DOHH2 (cell line): Measurements from ENCODE around the gene RNASEH2A.

Experiments
- H3F3A ChIP-seq: fragments of 200-600 bp; sonication (generic), shearing (Covaris generic); 2 replicates; pipeline ENCODE4 v1.6.0; 2016; ENCODE audit warnings: antibody characterized with exemption, mild to moderate bottlenecking; ENCODE audit not compliant: control insufficient read depth, insufficient read depth
- H3K27ac ChIP-seq: fragments of 200-600 bp; sonication (generic); 2 replicates; pipeline ENCODE4 v1.5.1; 2014; ENCODE audit warnings: low read depth, mild to moderate bottlenecking, low read length, moderate library complexity
- H3K27me3 ChIP-seq: fragments of 200-600 bp; sonication (generic); 2 replicates; pipeline ENCODE4 v1.6.1; 2014; ENCODE audit warnings: mild to moderate bottlenecking, low read length, mixed read lengths; ENCODE audit not compliant: control insufficient read depth
- H3K36me3 ChIP-seq: fragments of 200-600 bp; sonication (generic); 2 replicates; pipeline ENCODE4 v1.6.1; 2014; ENCODE audit warnings: mild to moderate bottlenecking, low read length, moderate library complexity, mixed read lengths; ENCODE audit not compliant: control insufficient read depth
- H3K4me1 ChIP-seq: fragments of 200-600 bp; sonication (generic); 2 replicates; pipeline ENCODE4 v1.6.1; 2014; ENCODE audit warnings: mild to moderate bottlenecking, low read length, mixed read lengths; ENCODE audit not compliant: control insufficient read depth
- H3K4me2 ChIP-seq: fragments of 200-600 bp; sonication (generic); 2 replicates; pipeline ENCODE4 v1.6.0; 2014; ENCODE audit warnings: mild to moderate bottlenecking, low read length, moderate library complexity
- H3K4me3 ChIP-seq: fragments of 200-600 bp; sonication (generic); 2 replicates; pipeline ENCODE4 v1.5.1; 2014; ENCODE audit warnings: mild to moderate bottlenecking, low read length, mixed read lengths
- H3K79me2 ChIP-seq: fragments of 200-600 bp; sonication (generic); 2 replicates; pipeline ENCODE4 v1.6.1; 2014; ENCODE audit warnings: mild to moderate bottlenecking, low read length, mixed read lengths; ENCODE audit not compliant: control insufficient read depth
- H3K9me2 ChIP-seq: fragments of 200-600 bp; sonication (generic); replicated peaks from 2 replicates; pipeline ENCODE4 v1.6.1; 2014; ENCODE audit warnings: mild to moderate bottlenecking, low read length, mixed read lengths; ENCODE audit not compliant: control insufficient read depth
- H3K9me3 ChIP-seq: fragments of 200-600 bp; sonication (generic); 2 replicates; pipeline ENCODE4 v1.6.1; 2014; ENCODE audit warnings: antibody characterized with exemption, low read length, mixed read lengths; ENCODE audit not compliant: control insufficient read depth, insufficient read depth
- H4K20me1 ChIP-seq: fragments of 200-600 bp; sonication (generic); 2 replicates; pipeline ENCODE4 v1.6.0; 2014; ENCODE audit warnings: low read depth, mild to moderate bottlenecking, antibody characterized with exemption, low read length, moderate library complexity; ENCODE audit not compliant: control insufficient read depth, insufficient read depth
- EZH2phosphoT487 ChIP-seq: fragments of 200-600 bp; sonication (generic); IDR thresholded peaks from 2 replicates; pipeline ENCODE4 v1.6.1; 2017; ENCODE audit warnings: borderline replicate concordance, mild to moderate bottlenecking, antibody characterized with exemption, low read length, moderate library complexity, mixed read lengths
- TF ChIP-seq, protein P1 (sequence below): fragments of 200-600 bp; sonication (generic); IDR thresholded peaks from one replicate; pipeline ENCODE4 v1.5.1; 2014; ENCODE audit warnings: antibody characterized with exemption, mild to moderate bottlenecking, low read depth, low read length; ENCODE audit not compliant: poor library complexity, severe bottlenecking

RNASEH2A gene

DNA sequence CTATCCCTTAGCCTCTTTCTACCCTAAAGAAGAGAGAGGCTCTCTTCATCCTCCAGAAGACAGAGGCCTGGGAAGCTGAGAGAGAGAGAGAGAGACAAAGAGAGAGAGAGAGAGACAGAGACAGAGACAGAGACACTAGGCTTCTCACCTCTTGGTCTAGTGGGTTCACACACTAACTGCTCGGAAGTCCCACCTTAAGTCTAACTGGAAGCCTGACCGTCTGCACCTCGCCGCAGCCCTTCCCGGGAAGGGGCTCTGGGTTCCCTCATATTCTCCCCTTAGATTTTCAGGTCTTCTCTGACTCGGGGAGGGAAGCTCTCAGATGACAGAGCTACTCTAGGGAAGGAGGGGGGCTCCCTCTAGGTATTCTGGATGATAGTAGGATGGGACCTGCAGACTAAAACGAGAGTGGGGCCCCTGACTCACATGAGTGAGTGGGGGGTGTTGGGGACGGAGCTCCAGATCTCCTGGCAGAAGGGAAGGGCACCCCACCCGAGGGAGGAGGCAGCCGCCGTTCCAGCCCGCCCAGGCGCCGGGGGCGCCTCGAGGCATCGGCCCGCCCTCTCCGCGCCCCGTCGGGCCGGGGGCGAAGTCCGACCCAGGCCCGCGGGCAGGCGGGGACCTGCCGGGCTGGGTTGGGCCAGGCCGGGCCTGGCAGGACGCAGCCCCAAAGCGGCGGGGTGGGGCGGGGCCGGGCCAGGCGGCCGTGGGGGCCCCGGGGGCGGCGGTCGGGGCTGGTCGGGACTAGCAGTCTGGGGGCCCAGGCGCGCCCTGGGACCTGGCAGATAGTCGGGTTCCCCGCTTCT is 17.1 kb upstream of the RNASEH2A start:
- peak overlapping the region; percentile 79 for H3K4me3 ChIP-seq
- no peaks in the 10 kb centered on the region for H4K20me1 ChIP-seq
- peak overlapping the region; percentile 93 for H3K4me2 ChIP-seq
- H3K79me2 ChIP-seq = peaks cover 29% of the 10 kb centered on the region
- H3K27ac ChIP-seq = peak overlapping the region; percentile 84
- H3K9me2 ChIP-seq = no peaks in the 10 kb centered on the region
- TF ChIP-seq EZH2phosphoT487 = no peak
- TF ChIP-seq, protein P1, sequence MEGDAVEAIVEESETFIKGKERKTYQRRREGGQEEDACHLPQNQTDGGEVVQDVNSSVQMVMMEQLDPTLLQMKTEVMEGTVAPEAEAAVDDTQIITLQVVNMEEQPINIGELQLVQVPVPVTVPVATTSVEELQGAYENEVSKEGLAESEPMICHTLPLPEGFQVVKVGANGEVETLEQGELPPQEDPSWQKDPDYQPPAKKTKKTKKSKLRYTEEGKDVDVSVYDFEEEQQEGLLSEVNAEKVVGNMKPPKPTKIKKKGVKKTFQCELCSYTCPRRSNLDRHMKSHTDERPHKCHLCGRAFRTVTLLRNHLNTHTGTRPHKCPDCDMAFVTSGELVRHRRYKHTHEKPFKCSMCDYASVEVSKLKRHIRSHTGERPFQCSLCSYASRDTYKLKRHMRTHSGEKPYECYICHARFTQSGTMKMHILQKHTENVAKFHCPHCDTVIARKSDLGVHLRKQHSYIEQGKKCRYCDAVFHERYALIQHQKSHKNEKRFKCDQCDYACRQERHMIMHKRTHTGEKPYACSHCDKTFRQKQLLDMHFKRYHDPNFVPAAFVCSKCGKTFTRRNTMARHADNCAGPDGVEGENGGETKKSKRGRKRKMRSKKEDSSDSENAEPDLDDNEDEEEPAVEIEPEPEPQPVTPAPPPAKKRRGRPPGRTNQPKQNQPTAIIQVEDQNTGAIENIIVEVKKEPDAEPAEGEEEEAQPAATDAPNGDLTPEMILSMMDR = no peak
- H3K9me3 ChIP-seq = no peaks in the 10 kb centered on the region
- H3K27me3 ChIP-seq = no peaks in the 10 kb centered on the region
- peaks cover 6% of the 10 kb centered on the region; the same call in 1 of the 2 replicates for H3K36me3 ChIP-seq
- H3F3A ChIP-seq = peaks cover 39% of the 10 kb centered on the region
- peaks cover 67% of the 10 kb centered on the region for H3K4me1 ChIP-seq

DNA sequence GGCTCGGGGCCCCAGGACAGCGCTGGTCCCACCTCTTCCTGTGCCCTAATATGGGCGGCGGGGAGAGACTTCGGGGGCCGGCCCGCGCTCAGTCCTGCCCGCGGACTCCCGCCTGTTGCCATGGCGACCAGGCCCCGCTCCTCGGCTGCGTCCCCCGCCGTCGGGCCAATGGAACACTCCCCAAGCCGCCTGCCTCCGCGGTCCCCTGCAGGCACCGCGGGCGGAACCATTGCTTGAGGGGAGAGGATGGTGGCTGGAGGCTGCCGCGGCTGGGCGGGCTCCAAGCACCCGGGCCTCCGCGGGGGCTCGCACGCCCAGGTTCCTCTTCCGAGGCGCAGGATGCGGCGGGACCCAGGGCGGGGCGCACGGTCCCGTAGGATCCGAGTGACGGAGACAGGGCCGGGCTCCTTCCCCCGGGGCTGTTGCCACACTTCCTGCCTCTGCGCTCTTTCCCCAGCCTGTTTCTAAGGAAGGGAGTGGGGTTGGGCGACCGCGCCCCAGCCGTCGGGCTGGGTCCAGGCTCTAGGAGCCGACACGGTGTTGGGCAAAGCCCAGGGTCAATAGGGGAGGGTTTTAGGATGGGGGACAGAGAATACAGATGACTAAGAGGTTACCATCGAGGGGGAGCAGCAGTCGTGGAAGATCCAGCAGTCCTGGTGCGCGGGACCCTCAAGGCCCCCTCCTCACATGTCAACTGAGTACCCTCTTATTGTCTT is 16.3 kb upstream of the RNASEH2A start:
- H3K9me3 ChIP-seq = no peaks in the 10 kb centered on the region
- no peaks in the 10 kb centered on the region for H3K27me3 ChIP-seq
- peaks cover 34% of the 10 kb centered on the region for H3F3A ChIP-seq
- peaks cover 6% of the 10 kb centered on the region; the same call in 1 of the 2 replicates for H3K36me3 ChIP-seq
- peak overlapping the region; percentile 93 for H3K4me2 ChIP-seq
- H3K27ac ChIP-seq = peak overlapping the region; percentile 84
- peak overlapping the region; percentile 79 for H3K4me3 ChIP-seq
- H4K20me1 ChIP-seq = no peaks in the 10 kb centered on the region
- TF ChIP-seq, protein P1 = no peak
- TF ChIP-seq EZH2phosphoT487 = no peak
- H3K79me2 ChIP-seq = peaks cover 29% of the 10 kb centered on the region
- H3K9me2 ChIP-seq = no peaks in the 10 kb centered on the region
- peaks cover 63% of the 10 kb centered on the region for H3K4me1 ChIP-seq

DNA sequence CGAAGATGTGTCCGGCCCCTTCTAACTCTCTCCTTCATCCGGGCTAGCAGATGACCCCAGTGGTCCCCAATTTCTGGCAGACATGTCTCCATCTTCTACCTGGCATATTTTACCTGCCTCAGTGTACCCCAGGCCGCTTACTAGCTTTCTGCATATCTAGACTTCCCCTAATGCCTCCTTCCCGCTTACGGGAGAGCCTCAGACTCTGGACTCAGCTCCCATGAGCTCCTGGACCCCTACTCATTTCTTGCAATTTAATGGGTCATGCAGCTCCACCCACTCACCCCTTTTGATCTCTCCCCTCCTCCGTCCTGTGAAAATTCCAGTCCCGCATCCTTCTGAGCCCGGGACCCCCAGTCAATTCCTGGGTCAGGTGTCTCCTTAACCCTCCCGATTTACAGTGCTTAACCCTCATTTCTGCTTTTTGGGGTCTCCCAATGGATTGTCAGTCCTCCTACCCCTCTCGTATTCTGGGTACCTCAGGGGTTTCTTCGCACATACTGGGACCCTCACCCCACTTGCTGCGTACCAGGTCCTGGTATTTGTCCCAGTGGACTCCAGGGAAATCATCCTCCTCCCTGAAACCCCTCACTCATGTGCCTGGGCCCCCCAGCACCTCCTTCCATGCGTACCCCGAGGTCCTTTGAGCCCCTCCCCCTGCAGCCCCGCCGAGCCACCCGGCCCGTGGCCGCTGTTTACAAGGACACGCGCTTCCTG is 15.6 kb upstream of the RNASEH2A start:
- H3F3A ChIP-seq = peaks cover 29% of the 10 kb centered on the region
- no peak for TF ChIP-seq EZH2phosphoT487
- TF ChIP-seq, protein P1 = no peak
- no peaks in the 10 kb centered on the region for H3K9me3 ChIP-seq
- peak overlapping the region; percentile 79 for H3K4me3 ChIP-seq
- no peaks in the 10 kb centered on the region for H3K27me3 ChIP-seq
- H3K79me2 ChIP-seq = peaks cover 29% of the 10 kb centered on the region
- H4K20me1 ChIP-seq = no peaks in the 10 kb centered on the region
- no peaks in the 10 kb centered on the region for H3K9me2 ChIP-seq
- H3K36me3 ChIP-seq = peaks cover 6% of the 10 kb centered on the region; the same call in 1 of the 2 replicates
- H3K27ac ChIP-seq = peak overlapping the region; percentile 84
- H3K4me2 ChIP-seq = peak overlapping the region; percentile 93
- H3K4me1 ChIP-seq = peaks cover 56% of the 10 kb centered on the region
